Natural killer cell treated with Interleukin-12 subunit alpha and Interleukin-12 subunit beta and Interleukin-15 and Interleukin-18, amount 100 ng/mL, for 72 hours (primary cell): ENCODE measurements around the gene LTC4S. TPM values are rescaled to one million over a fixed set of nuclear protein-coding genes. Genes with fewer than 3 reads are reported as not detected.
"Not testable (repeated sequence)": the region's sequence is repeated elsewhere in the genome, so short reads cannot be mapped to it uniquely, and the experiment has no call there.

Experiments used
- ATAC-seq, 2 donors: fragments of 150-1000 bp; cut with Tn5 transposase in 1 of 2; sonication (Bioruptor Pico), chemical (Tn5 transposase) in 1 of 2; 2 replicates each; pipeline ENCODE4 v1.10.0; 2021
- DNase-seq: peaks from one replicate; pipeline ENCODE4 v3.0.0; 2022; ENCODE audit warnings: low spot score
- H3K27ac Mint-ChIP-seq, 2 donors: 1 replicate in 1 of 2; 2 replicates in 1 of 2; pipeline ENCODE4 v1.8.0; 2022; ENCODE audit warnings: mixed read lengths in 2 of 2, mild to moderate bottlenecking in 1 of 2, moderate library complexity in 1 of 2
- H3K27me3 Mint-ChIP-seq, 2 donors: 1 replicate in 1 of 2; 2 replicates in 1 of 2; pipeline ENCODE4 v1.8.0; 2022; ENCODE audit warnings: mixed read lengths in 2 of 2
- H3K36me3 Mint-ChIP-seq: one replicate; pipeline ENCODE4 v1.8.0; 2022; ENCODE audit warnings: mixed read lengths
- H3K4me1 Mint-ChIP-seq, 2 donors: 1 replicate in 1 of 2; 2 replicates in 1 of 2; pipeline ENCODE4 v1.8.0; 2022; ENCODE audit warnings: low read depth in 2 of 2, mixed read lengths in 2 of 2, mild to moderate bottlenecking in 1 of 2
- H3K4me3 Mint-ChIP-seq: one replicate; pipeline ENCODE4 v1.8.0; 2022; ENCODE audit warnings: mixed read lengths
- H3K9me3 Mint-ChIP-seq: 2 replicates; pipeline ENCODE4 v1.8.0; 2022; ENCODE audit warnings: mixed read lengths
- total RNA-seq, 2 donors: library from RNA; stranded (reverse); gene quantifications; one replicate each; pipeline ENCODE4 v1.2.3, GENCODE V29; 2022

Gene LTC4S
- total RNA-seq, 2 donors from 2014 or later = 2.9 to 4.0 TPM

DNA sequence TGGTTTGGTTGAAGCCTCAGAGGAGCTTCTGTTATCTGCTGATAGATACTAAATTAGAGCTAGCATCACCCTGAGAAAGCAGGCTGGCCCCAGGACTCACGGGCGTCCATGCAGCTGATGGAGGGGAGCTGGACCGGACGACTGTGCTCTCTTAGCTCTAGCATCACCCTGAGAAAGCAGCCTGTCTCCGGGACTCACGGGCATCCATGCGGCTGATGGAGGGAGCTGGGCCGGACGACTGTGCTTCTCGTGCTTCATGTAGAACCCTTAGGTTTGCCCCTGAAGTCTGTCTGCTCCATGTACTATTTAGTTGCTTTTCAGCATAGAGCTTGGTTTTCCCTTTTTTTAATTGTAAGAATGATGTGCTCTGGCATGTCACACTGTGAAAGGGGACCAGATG, 16.3 kb upstream of the LTC4S start:
- Mint-ChIP-seq H3K27ac (peak overlapping the region in 1 of 2 donors; percentile 18), H3K9me3 (no peaks in the 10 kb centered on the region), H3K27me3 (no peaks in the 10 kb centered on the region)

DNA sequence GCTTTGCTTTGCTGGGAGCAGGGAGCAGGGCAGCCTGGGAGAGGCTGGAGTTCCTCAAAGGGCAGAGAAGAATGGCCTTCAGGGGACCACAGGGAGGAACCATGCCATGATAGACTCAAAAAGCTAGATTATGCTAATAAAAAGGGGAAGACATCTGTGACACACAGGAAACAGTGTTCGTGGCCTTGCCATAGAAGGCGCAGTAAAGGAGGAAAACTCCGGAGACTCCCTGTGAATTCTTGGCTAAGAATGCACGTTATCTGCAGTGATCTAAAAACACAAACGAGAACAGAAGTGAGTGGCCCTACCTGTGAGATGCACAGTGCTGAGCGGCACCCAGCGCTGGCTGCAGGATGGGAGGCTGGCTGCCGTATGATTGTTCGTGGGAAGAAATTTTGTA, 15.9 kb upstream of the LTC4S start:
- Mint-ChIP-seq H3K36me3 (peaks cover 10% of the 10 kb centered on the region), H3K27ac (peak overlapping the region in 1 of 2 donors; percentile 18), H3K9me3 (no peaks in the 10 kb centered on the region), H3K4me3 (no peak overlapping the region), H3K27me3 (no peaks in the 10 kb centered on the region), H3K4me1 (peaks cover 13 to 21% of the 10 kb centered on the region in 2 donors)
- no peak for ATAC-seq
- DNase-seq = no peak

More for the DNA sequence above, 16.3 kb upstream of the LTC4S start:
- H3K36me3 Mint-ChIP-seq = peaks cover 10% of the 10 kb centered on the region
- H3K4me1 Mint-ChIP-seq = peaks cover 13 to 21% of the 10 kb centered on the region in 2 donors
- DNase-seq (no peak), ATAC-seq (no peak)
- H3K4me3 Mint-ChIP-seq = no peak overlapping the region

DNA sequence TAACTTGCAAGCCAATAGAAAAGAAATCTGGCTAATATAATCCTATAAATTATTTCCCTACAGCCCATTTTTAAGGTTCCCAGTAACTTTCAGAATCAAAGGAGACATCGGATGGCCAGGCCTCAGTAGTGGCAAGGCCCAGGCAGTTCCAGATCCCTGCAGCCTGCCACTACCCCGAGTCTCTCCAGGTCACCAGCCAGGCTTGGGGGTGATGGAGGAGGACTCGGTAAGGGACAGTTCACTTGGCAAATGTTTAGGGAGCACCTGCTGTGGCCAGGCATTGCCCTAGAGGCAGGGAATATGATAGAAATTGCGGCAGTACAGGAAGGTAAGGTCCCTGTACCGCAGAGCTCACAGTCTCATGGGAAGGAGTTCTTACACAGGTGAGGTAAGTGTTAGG, 15.2 kb upstream of the LTC4S start:
- Mint-ChIP-seq H3K9me3 (no peaks in the 10 kb centered on the region), H3K36me3 (peaks cover 4% of the 10 kb centered on the region), H3K27ac (no peak overlapping the region)

DNA sequence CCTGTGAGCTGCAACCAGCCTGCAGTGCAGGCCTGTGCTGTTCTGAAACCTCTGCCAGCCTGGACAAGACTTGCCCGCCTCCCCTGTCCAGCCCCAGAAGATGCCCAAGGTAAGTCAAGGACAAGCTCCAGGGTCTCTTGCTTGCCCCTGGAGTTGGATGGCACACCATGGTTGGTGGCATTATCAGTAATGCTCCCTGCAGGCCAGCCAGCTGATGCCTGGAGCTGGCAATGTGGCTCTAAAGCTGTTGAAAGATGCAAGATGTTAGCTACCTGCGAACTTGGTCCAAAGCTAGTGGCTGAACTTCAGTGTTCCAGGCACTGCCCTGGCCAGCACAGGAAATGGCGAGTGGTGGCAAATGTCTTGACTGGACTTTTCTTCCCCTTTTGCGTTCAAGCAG, 14.0 kb upstream of the LTC4S start:
- Mint-ChIP-seq H3K9me3 (no peaks in the 10 kb centered on the region), H3K4me3 (no peak overlapping the region), H3K36me3 (peaks cover 4% of the 10 kb centered on the region), H3K27me3 (no peaks in the 10 kb centered on the region), H3K27ac (no peak overlapping the region), H3K4me1 (peaks cover 13 to 17% of the 10 kb centered on the region in 2 donors)
- no peak for DNase-seq
- no peak for ATAC-seq

More for the DNA sequence above, 15.2 kb upstream of the LTC4S start:
- Mint-ChIP-seq H3K4me1 (peaks cover 13 to 17% of the 10 kb centered on the region in 2 donors), H3K4me3 (no peak overlapping the region), H3K27me3 (no peaks in the 10 kb centered on the region)
- DNase-seq (no peak), ATAC-seq (no peak)

DNA sequence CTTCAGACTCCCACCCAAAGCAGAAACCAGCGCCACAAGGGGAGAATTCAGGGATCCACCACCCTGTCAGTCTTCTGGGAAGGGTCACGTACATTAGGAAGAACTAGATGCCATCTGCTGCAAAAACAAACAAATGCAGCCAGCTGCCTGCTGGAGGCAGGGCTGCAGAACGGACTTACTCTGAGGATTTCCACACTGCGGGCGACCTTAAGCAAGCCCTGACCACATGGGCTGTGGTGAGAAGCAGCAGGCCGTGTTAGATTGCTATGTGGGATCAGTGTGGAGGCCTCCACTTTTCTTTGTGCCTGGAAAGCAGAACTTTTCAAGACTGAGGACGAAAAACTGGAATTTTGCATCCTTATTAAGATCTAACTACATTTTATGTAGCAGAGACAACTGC, 13.4 kb upstream of the LTC4S start:
- DNase-seq = no peak
- Mint-ChIP-seq H3K27me3 (no peaks in the 10 kb centered on the region), H3K36me3 (peaks cover 4% of the 10 kb centered on the region), H3K4me1 (peaks cover 13 to 17% of the 10 kb centered on the region in 2 donors), H3K27ac (no peak overlapping the region), H3K4me3 (no peak overlapping the region), H3K9me3 (no peaks in the 10 kb centered on the region)
- ATAC-seq = no peak

DNA sequence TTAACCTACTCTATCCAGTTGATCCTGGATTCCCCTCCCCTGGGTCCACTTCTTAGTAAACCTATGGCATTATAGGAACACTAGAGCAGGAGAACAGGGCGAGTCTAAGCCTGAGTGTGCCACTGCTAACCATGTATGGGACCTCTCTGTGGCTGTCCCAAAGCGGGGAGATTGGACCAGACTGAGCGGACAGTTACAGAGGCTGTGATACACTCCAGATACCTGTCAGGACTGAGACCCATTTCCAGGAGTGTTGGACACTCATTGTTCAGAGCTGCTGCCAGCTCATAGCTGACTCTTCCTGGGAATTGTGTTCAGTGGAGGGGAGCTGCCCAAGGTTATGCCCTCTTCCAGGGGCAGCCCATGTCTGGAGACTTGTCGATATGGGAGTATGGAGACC, 11.9 kb upstream of the LTC4S start:
- Mint-ChIP-seq H3K27ac (no peak overlapping the region), H3K9me3 (no peaks in the 10 kb centered on the region), H3K36me3 (no peaks in the 10 kb centered on the region), H3K4me3 (no peak overlapping the region), H3K27me3 (no peaks in the 10 kb centered on the region), H3K4me1 (peaks cover 13 to 17% of the 10 kb centered on the region in 2 donors)
- DNase-seq (no peak), ATAC-seq (no peak)

DNA sequence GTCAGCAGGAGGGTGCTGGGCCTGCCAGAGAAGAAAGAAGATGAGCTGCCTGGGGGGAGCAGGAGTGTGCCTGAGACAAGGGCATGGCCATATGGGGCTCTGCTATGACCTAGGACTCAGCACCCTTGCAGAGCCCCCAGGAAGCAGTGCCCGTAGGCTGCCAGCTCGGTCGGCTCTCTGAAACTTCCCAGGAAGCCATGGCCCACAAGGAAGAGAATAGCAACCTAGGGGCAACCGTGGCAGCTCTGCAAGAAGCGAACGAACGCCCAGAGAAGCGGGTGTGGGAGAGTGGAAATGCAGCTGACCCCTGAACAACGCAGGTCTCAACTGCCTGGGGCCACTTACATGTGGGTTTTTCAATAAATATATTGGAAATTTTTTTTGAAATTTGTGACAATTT, 10.7 kb upstream of the LTC4S start:
- no peaks in the 10 kb centered on the region for H3K27me3 Mint-ChIP-seq
- H3K27ac Mint-ChIP-seq = no peak overlapping the region
- no peak for DNase-seq
- peaks cover 7 to 12% of the 10 kb centered on the region in 2 donors for H3K4me1 Mint-ChIP-seq
- no peak overlapping the region for H3K4me3 Mint-ChIP-seq
- no peak for ATAC-seq
- no peaks in the 10 kb centered on the region for H3K36me3 Mint-ChIP-seq
- H3K9me3 Mint-ChIP-seq = no peaks in the 10 kb centered on the region

DNA sequence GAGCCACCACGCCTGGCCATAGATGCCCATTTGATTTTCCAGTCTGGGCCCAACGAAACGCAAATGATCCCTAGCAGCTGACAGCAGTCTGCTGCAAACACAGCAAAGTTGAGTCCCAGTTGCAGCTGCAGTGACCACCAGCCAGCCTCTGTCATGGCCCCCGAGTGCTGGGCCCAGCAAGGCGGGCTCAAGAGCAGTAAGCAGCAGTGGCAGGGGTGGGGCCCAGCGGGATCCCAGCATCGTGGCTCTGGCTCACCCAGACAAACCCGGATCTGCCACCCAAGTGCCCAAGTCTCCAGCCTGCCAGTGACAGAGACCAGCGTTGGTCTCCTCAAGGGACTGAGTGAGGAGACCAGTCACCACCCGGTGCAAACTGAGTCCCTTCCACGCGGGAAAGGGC, 6.9 kb upstream of the LTC4S start:
- H3K36me3 Mint-ChIP-seq = no peaks in the 10 kb centered on the region
- DNase-seq (no peak), ATAC-seq (peak in 1 of 2 donors; percentile 10)
- no peaks in the 10 kb centered on the region for H3K27me3 Mint-ChIP-seq
- no peak overlapping the region for H3K4me3 Mint-ChIP-seq
- no peak overlapping the region for H3K27ac Mint-ChIP-seq
- no peaks in the 10 kb centered on the region for H3K9me3 Mint-ChIP-seq
- H3K4me1 Mint-ChIP-seq = no peaks in the 10 kb centered on the region

DNA sequence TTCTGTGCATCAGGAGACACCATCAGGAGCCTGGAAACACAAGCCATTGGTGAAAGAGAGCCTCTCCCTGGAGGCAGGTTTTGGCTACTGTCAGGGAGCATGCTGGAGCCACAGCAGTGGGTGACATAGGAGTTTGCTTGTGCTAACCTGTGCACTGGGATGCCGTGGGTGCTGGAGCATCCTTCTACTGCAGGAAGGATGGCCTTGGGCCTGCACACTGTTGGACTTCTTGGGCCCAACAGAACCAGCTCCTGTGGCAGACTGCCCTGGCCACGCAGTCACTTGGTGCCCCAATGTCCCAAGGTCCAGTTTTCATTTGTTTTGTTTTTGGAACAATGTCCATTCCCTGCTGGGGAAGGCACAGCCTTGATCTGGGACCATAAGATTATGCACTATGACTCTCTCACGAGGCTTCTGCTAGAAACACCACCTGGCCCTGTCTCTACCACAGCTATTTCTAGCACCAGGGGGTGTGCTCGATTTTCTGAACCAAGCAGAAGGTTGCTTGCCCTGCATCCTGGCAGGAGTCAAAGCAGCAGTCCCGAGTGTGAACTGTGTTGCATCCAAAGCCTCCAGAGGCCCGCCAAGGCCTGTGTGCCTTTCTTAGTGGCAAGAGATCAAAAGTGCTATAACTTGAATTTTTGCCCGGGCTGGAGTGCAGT, 5.5 kb upstream of the LTC4S start:
- Mint-ChIP-seq H3K27me3 (no peaks in the 10 kb centered on the region), H3K27ac (no peak overlapping the region), H3K4me1 (peaks cover 4 to 7% of the 10 kb centered on the region in 2 donors), H3K9me3 (no peaks in the 10 kb centered on the region), H3K36me3 (no peaks in the 10 kb centered on the region), H3K4me3 (no peak overlapping the region)
- ATAC-seq = no peak
- no peak for DNase-seq

DNA sequence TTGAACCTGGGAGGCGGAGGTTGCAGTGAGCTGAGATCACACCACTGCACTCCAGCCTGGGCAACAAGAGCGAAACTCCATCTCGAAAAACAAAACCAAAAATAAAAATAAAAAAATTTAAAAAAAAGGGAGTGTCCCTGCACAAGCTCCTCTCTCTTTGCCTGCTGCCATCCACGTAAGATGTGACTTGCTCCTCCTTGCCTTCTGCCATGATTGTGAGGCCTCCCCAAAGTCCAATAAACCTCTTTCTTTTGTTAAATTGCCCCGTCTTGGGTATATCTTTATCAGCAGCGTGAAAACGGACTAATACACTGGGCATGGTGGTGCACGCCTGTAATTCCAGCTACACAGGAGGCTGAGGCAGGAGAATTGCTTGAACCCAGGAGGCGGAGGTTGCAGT, 4.5 kb upstream of the LTC4S start:
- not testable (repeated sequence) for DNase-seq, ATAC-seq, H3K27me3 Mint-ChIP-seq, H3K4me3 Mint-ChIP-seq, H3K36me3 Mint-ChIP-seq, H3K9me3 Mint-ChIP-seq
- H3K4me1 Mint-ChIP-seq = peaks cover 11 to 15% of the 10 kb centered on the region in 2 donors
- H3K27ac Mint-ChIP-seq = peak overlapping the region in 1 of 2 donors; percentile 39

DNA sequence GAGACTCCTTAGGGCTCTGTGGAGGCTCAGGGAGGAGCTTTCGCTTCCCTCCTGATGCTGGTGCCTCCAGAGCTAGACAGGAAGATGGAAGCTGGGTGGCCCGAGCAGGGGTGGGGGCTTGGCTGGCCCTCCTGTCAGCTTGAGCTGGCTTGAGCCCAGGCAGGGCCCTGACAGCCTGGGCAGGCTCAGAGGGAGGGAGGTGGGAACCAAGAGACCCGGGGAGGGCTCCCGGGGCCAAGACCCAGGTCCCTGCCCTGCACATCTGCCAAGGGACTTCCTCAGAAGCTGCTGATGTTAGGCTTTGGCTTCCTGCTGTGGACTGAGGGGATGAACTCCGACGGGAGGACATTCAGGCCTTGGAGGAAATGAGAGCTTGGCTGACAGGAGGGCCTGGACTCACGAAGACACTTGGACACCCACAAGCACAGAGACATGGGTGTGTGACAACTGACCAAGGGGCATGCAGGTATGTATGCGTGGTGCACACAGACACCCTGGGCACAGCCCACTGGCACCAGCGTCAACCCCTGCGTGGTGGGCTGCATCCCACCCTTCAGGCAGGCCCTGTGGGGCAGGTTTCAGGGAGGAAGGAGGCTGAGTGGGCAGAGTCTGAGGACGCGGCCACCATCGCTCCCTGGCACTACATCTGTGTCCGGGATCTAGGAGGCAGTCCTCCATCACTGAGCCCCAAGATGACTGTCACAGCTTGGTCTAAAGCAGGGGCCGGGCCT, 1.7 kb upstream of the LTC4S start:
- H3K36me3 Mint-ChIP-seq = peaks cover 5% of the 10 kb centered on the region
- peak overlapping the region in 1 of 2 donors; percentile 92 for H3K27ac Mint-ChIP-seq
- no peaks in the 10 kb centered on the region for H3K9me3 Mint-ChIP-seq
- H3K27me3 Mint-ChIP-seq = no peaks in the 10 kb centered on the region
- DNase-seq = no peak
- H3K4me3 Mint-ChIP-seq = no peak overlapping the region
- peaks cover 21 to 26% of the 10 kb centered on the region in 2 donors for H3K4me1 Mint-ChIP-seq
- ATAC-seq = no peak

DNA sequence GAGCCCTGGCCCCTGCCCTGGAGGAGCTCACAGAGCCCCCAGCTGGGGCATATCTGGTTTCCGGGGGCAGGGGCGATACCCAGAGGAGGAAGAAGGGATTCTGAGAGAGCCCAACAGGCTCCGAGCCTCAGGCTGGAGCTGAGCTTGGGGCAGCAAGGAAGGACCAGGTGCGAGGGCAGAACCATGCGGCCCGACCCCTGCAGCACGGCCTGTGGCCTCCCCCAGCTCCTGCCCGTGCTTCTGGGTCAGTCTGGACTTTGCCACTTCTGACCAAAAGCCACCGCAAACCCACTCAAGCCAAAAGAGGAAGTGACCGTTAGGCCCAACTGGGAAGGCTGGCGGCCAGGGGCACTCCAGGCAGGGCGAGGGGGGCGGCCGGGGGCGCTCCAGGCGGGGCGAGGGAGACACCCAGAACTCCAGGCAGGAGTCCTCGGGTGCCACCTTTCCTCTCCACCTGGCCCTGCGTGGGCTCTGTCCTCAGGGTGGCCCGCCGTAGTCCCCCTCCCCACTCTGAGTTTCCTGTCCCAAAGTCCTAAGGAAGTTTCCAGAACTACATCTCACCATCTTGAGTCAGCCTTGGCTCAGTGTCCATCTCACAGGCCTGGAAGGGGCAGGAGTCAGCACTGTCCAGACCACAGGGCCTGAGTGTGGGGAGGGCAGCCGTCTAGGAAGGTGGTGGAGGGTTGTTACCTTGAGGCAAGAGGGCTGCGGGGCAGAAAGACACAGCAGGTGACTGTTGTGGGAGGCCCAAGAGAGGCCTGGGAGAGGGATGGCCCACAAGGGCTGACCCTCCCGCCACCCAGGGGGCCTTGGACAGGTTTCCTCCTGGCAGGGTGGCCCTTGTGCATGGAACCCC, 946 bp upstream of the LTC4S start:
- no peak for DNase-seq
- no peak for ATAC-seq
- H3K36me3 Mint-ChIP-seq = peaks cover 5% of the 10 kb centered on the region
- H3K27me3 Mint-ChIP-seq = no peaks in the 10 kb centered on the region
- peak overlapping the region; percentile 70 for H3K4me3 Mint-ChIP-seq
- peaks cover 23 to 26% of the 10 kb centered on the region in 2 donors for H3K4me1 Mint-ChIP-seq
- H3K9me3 Mint-ChIP-seq = no peaks in the 10 kb centered on the region
- peak overlapping the region; percentile 71 to 92 for H3K27ac Mint-ChIP-seq

DNA sequence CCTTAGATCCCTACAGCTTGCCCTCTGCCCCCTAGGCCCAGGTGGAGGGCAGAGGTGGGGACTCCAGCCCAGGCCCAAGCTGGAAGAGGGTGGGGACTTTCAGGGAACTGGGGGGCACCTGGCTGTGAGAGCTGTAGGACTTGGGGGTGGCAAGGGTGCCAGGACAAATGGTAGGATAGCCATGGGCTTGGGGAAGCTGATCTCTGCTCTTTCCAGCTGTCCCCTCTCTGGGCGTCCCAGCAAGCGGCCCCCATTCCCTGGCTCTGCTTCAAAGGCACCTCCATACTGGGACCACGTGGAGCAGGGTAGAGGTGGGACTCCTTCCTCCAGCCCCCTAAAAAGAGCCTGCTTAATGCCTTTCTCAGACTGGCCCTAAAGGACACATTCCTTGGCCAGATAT, 385 bp downstream of the LTC4S start:
- DNase-seq = no peak
- peak overlapping the region; percentile 70 for H3K4me3 Mint-ChIP-seq
- H3K36me3 Mint-ChIP-seq = peaks cover 5% of the 10 kb centered on the region
- H3K27me3 Mint-ChIP-seq = no peaks in the 10 kb centered on the region
- ATAC-seq = no peak
- peaks cover 23 to 26% of the 10 kb centered on the region in 2 donors for H3K4me1 Mint-ChIP-seq
- H3K9me3 Mint-ChIP-seq = no peaks in the 10 kb centered on the region
- no peak overlapping the region for H3K27ac Mint-ChIP-seq

DNA sequence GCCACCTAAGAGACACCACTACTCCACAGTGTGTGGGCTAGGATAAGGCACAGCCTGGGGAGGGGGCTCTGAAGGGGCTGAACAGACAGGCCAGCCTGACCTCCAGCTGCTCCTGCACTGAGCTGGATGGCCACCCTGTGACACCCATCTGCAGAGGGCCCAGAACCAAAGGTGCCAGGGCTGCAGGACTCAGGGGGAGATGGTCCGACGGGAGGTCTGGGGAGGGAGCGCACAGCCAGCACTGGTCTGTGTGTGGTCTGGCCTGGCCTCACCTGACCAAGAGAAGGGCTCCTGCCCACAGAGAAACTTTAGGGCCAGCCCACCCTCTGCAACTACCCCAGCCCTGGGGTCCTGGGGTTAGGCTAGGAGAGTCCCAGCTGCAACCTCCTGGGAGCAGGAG, 789 bp downstream of the LTC4S start:
- ATAC-seq (no peak), DNase-seq (no peak)
- Mint-ChIP-seq H3K4me3 (peak overlapping the region; percentile 70), H3K9me3 (no peaks in the 10 kb centered on the region), H3K27me3 (no peaks in the 10 kb centered on the region), H3K27ac (no peak overlapping the region), H3K36me3 (peaks cover 5% of the 10 kb centered on the region), H3K4me1 (peaks cover 23 to 26% of the 10 kb centered on the region in 2 donors)
